ENCODE measurements around the gene UBTF.

UBTF gene

DNA sequence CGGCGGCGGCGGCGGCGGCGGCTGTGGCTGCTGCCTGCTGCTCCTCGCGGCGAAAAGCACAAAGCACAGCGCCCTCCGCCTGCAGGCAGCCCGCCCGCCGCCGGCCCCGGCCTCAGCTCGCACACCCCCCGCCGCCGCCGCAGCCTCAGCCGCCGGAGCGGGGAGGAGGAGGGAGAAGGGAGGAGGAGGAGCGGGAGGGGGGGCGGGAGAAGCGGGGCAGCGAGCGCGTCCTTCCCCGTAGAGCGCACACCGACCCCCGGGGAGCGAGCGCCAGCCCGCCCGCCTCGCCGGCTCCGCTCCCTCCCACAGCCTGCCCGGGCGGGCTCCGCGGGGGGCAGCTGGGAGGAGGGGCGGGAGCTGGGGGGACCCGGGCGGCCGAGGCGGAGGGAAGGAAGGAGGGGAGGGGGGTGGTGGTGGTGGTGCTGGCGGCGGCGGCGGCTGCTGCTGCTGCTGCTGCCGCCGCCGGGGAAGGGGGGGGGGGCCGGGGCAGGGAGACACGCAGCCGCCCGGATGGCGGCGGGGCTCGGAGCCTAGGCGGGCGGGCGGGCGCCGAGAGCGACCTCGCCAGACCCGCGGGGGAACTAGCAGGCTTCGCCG, at the start of gene UBTF:
UBTF (minus strand) TSS at position 60 of the 597 bp plus-strand sequence. CDS start 1,446 bp downstream, outside the sequence.
- DNase-seq = peak; percentile 44

DNA sequence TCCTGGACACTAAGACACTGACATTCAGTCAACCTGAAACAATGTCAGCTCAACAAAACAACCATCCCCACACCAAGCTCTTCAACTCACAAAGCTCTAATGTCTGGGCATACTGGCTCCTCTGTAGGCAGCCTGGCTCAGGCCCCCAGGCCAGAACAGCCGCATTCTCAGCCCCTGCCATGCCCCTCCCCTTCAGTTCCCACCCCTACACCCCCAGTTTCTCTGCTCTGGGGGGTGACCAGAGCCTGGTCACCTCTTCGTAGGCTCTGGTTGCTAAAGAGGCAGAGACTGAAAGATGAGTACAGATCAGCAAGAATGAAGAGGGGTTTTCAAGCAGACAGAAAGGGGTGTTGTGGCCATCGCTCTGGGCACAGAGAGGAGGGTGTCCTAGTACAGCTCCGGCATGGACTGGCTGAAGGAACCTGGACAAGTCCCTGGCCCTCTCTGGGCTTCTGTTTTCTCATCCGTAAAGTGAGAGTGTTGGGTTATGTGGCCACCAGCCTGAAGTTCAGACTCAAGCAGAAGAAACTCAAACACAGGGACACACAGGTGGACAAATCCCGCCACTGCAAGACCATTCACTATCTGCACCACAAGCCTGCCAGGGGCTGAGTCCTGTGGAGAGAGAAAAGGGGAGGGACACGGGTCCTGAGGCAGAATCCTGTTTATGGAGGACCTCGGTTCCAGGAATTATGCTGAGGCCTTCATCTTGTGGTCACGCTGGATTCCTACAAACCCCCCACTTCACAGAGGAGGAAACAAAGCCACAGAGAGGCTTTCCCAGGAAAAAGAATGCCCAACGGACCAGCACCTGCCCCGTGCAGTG, 49.4 kb upstream of the UBTF start:
- DNase-seq = no peak

DNA sequence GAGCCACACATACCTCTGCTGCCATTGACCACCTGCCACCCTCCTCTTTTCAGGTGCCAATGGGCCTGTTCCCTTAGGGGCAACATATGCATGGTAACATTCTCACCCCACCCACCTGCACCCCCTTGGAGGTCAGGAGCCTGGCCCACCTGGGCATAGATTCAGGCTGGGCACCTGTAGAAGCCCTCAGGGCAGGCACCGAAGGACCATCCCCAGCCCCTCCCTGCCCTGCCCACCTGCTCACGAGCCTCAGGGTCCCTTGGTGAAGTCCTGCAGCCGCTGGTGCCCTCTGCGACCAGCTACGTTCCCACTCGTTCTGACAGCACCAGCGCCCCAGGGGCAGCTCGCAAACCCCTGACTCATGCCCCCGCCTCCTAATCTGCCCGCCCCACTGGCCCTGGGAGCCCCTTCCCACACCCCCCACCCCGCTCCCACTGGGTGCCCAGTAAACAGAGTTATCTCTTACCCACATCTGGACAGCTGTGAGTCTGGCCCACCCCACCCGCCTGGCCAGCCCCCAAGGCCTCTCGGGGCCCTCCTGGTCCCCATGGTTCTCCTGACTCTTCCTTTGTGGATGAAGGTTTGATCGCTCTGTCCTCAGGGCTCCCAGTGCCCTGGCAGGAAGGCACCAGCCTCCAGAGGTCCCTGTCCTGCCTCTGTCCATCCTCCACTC, 48.5 kb upstream of the UBTF start, which contains the start of gene SLC4A1:
SLC4A1 (minus strand) TSS at position 318 of the 673 bp plus-strand sequence. CDS start 5,269 bp downstream, outside the sequence.
- DNase-seq = no peak

GRCh38 chr17:44267165-44267455, 47.6 kb upstream of the UBTF start:
- DNase-seq = no peak

GRCh38 chr17:44266402-44267164, 47.1 kb upstream of the UBTF start:
- DNase-seq = no peak

- DNase-seq = no peak
Observed at GRCh38 chr17:44263345-44263902, 43.9 kb upstream of the UBTF start.

- DNase-seq = no peak
Observed at GRCh38 chr17:44262654-44263225, 43.3 kb upstream of the UBTF start.

- DNase-seq = no peak
Observed at GRCh38 chr17:44260296-44260695, 40.8 kb upstream of the UBTF start.

GRCh38 chr17:44258811-44259351, 39.4 kb upstream of the UBTF start:
- no peak for DNase-seq

DNA sequence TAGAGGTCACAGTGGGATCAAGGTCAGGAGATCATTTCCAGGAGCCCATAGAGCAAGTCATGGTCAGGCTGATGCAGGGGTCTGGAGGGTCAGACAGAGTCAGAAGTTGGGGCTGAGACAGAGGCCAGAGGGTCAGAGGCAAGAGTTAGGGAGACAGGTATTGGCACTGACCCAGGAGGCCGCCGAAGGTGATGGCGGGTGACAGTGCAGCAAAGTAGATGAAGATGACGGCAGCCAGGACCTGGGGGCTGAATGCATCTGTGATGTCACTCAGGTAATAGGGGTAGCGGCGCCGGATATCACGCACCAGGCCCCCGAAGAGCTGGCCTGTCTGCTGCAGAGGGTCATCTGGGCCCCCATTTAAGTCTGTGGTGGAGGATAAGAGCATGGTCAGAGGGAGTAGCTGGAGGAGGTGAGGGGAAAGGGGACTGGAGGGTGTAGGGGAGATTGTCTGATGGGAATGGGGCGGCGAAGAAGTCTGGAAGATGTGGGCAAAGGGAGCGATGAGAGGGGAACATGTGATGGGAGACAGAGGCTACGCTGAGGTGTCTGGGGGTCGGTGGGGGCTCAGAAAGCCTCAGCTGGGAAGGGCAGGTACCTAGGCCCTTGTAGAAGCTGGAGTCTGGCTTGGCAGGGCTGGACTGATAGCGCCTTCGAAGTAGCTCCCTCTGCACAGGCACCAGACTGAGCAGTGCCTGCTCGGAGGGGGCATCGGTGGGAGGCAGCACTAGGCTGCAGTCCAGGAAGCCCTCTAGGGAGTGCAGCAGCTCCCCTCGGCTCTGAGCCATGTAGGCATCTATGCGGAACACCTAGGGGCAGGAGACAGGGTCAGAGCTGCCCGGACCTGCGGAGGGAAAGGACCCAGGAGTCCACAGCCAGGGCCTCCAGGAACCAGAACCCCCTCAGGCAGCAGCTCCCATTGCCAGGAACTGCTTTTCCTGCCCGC, 38.6 kb upstream of the UBTF start:
- no peak for DNase-seq

DNA sequence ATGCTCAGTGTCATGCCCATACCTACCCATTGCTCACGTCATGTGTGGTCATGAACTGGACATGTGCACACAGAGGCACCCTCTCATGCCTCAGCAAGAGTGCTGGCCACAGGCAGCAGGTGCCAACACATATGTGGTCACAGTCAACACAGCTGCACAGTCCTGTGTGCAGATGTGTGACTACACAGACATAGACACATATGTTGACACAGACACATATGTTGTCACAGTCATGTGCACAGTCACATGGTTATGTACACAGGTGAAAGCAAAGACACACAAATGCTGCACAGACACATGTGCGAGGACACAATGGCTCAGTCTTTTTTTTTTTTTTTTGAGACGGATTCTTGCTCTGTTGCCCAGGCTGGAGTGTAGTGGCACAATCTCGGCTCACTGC, 37.2 kb upstream of the UBTF start:
- DNase-seq = no peak

DNA sequence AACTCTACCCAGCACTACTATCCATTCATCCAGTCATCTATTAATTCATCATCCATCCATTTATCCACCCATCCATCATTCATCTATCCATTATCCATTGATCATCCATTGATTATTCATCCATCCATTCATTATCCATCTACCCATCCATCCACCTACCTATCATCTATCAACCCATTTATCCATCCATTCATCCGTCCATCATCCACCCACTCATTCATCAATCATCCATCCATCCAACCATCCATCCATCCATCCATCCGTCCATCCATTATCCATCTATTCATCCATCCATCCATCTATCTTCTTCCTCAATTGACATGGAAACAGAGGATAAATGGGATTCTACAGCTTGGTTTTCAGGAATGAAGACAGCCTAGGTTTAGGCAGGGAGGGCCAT, 36.4 kb upstream of the UBTF start:
- DNase-seq = no peak

DNA sequence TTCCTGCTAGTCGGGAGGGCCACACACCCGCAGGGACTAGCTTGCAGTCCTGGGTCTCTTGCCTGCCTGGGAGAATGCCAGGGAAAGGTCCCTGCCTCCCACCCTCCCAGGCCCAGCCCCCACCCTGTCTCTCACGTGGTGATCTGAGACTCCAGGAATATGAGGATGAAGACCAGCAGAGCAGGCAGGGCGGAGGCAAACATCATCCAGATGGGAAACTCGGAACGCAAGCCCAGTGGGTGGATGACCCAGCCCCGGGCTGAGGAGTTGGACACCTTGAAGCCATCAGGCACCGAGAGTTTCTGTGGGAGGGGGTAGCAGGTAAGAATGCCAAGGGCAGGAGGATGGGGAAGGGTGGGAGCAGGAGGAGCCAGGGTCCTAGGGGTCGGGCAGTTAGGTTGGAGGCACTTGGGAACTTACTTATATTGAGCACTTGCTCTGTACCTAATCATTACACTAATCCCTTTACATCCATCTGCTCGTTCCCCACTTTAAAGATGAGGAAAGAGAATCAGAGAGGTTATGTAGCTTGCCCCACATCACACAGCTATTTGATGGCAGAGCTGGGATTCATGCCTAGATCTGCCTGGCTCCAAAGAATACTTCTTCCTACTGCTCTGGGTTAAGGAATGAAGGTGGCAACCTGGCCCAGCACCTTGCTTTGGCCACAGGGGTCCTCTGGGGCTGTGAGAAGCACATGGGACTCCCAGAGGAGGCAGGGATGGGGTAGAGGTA, 35.1 kb upstream of the UBTF start:
- DNase-seq = no peak

GRCh38 chr17:44253006-44253405, 33.5 kb upstream of the UBTF start:
- DNase-seq = no peak

DNA sequence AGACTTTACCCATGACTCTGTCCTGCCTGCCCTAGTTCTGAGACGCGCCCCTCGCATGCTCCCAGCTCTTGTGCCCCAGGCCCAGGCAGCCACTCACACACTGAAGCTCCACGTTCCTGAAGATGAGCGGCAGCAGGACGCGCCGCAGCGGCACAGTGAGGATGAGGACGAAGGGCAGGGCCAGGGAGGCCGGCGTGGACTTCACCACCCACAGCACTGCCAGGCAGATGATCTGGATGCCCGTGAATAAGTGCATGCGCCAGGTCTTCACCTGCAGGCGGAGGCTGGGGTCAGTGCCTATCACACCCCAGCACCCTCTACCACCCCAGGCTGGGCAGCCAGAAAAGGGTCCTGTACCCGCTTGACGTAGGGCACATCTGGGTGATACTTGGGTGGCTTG, 31.6 kb upstream of the UBTF start:
- no peak for DNase-seq

DNA sequence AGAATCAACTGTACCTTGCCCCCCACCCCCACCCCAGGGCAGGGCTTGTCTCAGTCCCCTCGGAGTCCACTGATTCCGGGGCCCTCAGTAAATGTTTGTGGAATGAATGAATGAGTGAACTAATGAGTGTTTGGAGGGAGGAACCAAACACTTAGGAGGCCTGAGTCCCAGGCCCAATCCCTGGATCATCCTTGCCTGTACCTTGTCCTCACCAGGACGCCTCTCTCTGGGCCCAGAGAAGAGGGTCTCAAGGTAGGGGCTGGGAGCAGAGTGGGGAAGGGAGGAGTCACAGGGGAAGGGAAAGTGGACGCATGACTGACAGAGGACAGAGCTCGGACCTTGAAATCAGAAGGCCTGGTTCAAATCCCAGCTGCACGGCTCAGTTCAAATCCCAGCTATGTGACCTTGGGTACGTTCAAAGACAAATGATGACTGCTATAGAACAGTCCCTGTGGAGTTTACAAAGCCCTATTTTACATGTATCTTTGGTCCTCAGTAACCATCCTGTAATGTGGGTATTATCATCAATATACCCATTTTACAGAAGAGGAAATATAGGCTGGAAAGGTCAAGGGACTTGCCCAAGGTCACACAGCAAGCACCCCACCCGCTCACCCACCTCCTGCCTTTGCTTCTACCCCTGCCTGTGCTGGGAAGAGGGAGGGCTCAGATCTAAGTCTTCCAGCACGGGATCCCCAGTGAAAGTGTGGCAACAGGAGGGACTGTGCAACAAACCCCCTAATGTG, 30.2 kb upstream of the UBTF start:
- no peak for DNase-seq

GRCh38 chr17:44247876-44248736, 28.6 kb upstream of the UBTF start:
- DNase-seq = no peak

DNA sequence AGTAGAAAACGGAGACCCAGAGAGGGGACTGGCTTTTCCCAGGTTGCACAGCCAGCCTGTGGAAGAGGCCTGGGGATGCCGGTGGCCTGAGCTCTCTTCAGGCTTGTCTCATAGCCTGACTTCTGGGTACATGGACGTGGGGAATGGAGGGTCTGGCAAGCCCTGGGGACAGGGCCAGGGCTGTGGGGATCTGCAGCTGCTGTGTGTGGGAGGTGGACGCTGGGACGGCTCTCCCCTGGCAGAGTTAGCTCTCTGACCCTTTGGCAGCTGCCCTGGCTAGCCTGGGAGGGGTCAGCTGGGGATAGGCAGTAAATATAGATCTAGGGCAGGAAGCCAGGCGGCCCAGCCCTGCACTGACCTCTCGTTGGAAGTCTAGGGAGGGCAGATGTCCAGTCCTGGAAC, 28.0 kb upstream of the UBTF start:
- DNase-seq = no peak
